A549 (cell line): ENCODE data around the gene TNS3.

Source experiments
- BHLHE40 ChIP-seq: IDR thresholded peaks from 2 replicates; pipeline ENCODE4 v1.6.1; 2012; ENCODE audit warnings: low read depth, low read length, inconsistent platforms
- CBX8 ChIP-seq: fragments of 200-600 bp; sonication (generic); IDR thresholded peaks from 2 replicates; pipeline ENCODE4 v1.6.1; 2016
- EP300 ChIP-seq, 2 experiments: fragments of >200 bp; sonication (Bioruptor Twin); formaldehyde crosslinking; IDR thresholded peaks; 2 replicates in 1 of 2; 3 replicates in 1 of 2; pipeline ENCODE4 v1.6.1; 2016 to 2017
- FOSL2 ChIP-seq, 2 experiments: fragments of 450-650 bp in 1 of 2; fragments of >200 bp in 1 of 2; sonication (Bioruptor Twin) in 1 of 2; formaldehyde crosslinking; IDR thresholded peaks; 2 replicates each; pipeline versions ENCODE4 v1.5.0 to v1.6.1; 2016 to 2020; ENCODE audit warnings: mild to moderate bottlenecking in 1 of 2, moderate library complexity in 1 of 2
- HES2 ChIP-seq: fragments of >200 bp; sonication (Bioruptor Twin); formaldehyde crosslinking; IDR thresholded peaks from 2 replicates; pipeline ENCODE4 v1.6.1; 2016
- JUN ChIP-seq, 2 experiments: fragments of >200 bp; sonication (Bioruptor Twin); formaldehyde crosslinking; IDR thresholded peaks; 2 replicates in 1 of 2; 3 replicates in 1 of 2; pipeline ENCODE4 v1.6.1; 2016 to 2017
- RAD21 ChIP-seq, 2 experiments: fragments of >200 bp in 1 of 2; sonication (Bioruptor Twin) in 1 of 2; formaldehyde crosslinking in 1 of 2; IDR thresholded peaks in 1 of 2; conservative IDR thresholded peaks in 1 of 2; 2 replicates in 1 of 2; 3 replicates in 1 of 2; pipeline ENCODE4 v1.6.1; 2012 to 2018; ENCODE audit warnings: inconsistent platforms in 1 of 2
- RCOR1 ChIP-seq: fragments of 150-350 bp; IDR thresholded peaks from 2 replicates; pipeline ENCODE4 v1.6.1; 2014; ENCODE audit warnings: antibody characterized with exemption, low read length, low read depth
- SMC3 ChIP-seq: fragments of >200 bp; sonication (Bioruptor Twin); formaldehyde crosslinking; IDR thresholded peaks from 3 replicates; pipeline ENCODE4 v1.6.1; 2018; ENCODE audit warnings: inconsistent platforms
- USF2 ChIP-seq: fragments of 450-650 bp; IDR thresholded peaks from 2 replicates; pipeline ENCODE4 v1.6.1; 2014; ENCODE audit warnings: antibody characterized with exemption
- TF ChIP-seq, protein P1 (sequence below): fragments of >200 bp; sonication (Bioruptor Twin); formaldehyde crosslinking; IDR thresholded peaks from 3 replicates; pipeline ENCODE4 v1.5.1; 2016
- TF ChIP-seq, protein P2 (sequence below): fragments of 200-600 bp; sonication (generic); IDR thresholded peaks from 2 replicates; pipeline ENCODE4 v1.6.1; 2016; ENCODE audit warnings: antibody characterized with exemption, mild to moderate bottlenecking, moderate library complexity

DNA sequence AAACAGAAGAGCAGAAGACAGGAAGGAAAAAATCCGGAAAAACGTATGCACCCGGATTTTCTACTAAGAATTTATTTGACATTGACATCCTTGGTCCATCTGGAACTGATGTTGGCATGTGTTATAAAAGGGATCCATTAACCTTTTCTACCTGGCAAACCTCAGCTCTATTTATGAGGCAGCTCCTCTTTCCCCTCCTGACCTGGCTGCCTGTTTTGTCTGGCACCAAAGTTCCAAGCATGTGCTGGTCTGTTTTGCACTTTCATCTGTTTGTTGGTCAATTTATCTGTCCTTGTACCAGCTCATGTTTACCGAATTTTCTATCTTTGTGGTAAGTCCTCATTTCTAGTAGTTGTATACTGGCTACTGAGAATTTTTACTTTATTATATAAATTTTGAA is 258.0 kb downstream of the TNS3 start:
- TF ChIP-seq, protein P1, sequence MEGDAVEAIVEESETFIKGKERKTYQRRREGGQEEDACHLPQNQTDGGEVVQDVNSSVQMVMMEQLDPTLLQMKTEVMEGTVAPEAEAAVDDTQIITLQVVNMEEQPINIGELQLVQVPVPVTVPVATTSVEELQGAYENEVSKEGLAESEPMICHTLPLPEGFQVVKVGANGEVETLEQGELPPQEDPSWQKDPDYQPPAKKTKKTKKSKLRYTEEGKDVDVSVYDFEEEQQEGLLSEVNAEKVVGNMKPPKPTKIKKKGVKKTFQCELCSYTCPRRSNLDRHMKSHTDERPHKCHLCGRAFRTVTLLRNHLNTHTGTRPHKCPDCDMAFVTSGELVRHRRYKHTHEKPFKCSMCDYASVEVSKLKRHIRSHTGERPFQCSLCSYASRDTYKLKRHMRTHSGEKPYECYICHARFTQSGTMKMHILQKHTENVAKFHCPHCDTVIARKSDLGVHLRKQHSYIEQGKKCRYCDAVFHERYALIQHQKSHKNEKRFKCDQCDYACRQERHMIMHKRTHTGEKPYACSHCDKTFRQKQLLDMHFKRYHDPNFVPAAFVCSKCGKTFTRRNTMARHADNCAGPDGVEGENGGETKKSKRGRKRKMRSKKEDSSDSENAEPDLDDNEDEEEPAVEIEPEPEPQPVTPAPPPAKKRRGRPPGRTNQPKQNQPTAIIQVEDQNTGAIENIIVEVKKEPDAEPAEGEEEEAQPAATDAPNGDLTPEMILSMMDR, result no peak
- no peak for TF ChIP-seq FOSL2 (IDR thresholded peaks at IDR 0.05)
- TF ChIP-seq FOSL2 (CRISPR knock-in tag; IDR thresholded peaks at IDR 0.05), result no peak
- TF ChIP-seq RCOR1, result no peak
- TF ChIP-seq USF2, result no peak
- no peak for TF ChIP-seq HES2
- TF ChIP-seq SMC3, result no peak
- TF ChIP-seq BHLHE40, result no peak
- no peak for TF ChIP-seq RAD21 (conservative IDR thresholded peaks at IDR 0.05 in 1 of 2, IDR thresholded peaks at IDR 0.05 in 1 of 2)
- no peak for TF ChIP-seq CBX8
- TF ChIP-seq EP300 (IDR thresholded peaks at IDR 0.05), result no peak
- TF ChIP-seq, protein P2, sequence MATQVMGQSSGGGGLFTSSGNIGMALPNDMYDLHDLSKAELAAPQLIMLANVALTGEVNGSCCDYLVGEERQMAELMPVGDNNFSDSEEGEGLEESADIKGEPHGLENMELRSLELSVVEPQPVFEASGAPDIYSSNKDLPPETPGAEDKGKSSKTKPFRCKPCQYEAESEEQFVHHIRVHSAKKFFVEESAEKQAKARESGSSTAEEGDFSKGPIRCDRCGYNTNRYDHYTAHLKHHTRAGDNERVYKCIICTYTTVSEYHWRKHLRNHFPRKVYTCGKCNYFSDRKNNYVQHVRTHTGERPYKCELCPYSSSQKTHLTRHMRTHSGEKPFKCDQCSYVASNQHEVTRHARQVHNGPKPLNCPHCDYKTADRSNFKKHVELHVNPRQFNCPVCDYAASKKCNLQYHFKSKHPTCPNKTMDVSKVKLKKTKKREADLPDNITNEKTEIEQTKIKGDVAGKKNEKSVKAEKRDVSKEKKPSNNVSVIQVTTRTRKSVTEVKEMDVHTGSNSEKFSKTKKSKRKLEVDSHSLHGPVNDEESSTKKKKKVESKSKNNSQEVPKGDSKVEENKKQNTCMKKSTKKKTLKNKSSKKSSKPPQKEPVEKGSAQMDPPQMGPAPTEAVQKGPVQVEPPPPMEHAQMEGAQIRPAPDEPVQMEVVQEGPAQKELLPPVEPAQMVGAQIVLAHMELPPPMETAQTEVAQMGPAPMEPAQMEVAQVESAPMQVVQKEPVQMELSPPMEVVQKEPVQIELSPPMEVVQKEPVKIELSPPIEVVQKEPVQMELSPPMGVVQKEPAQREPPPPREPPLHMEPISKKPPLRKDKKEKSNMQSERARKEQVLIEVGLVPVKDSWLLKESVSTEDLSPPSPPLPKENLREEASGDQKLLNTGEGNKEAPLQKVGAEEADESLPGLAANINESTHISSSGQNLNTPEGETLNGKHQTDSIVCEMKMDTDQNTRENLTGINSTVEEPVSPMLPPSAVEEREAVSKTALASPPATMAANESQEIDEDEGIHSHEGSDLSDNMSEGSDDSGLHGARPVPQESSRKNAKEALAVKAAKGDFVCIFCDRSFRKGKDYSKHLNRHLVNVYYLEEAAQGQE, result no peak
- no peak for TF ChIP-seq JUN (IDR thresholded peaks at IDR 0.05)
